HEK293T (cell line): ENCODE measurements around the gene ASAP2.

Experiments used
- CTCF ChIA-PET: fragments of 350-600 bp; formaldehyde crosslinking; extraction: SDS; loops from one replicate; lab custom pipeline; 2021; ENCODE audit warnings: antibody characterized with exemption, inconsistent platforms; lab: Yijun Ruan, JAX
- POLR2A ChIA-PET: fragments of 350-600 bp; formaldehyde crosslinking; extraction: SDS; loops from one replicate; lab custom pipeline; 2020; ENCODE audit warnings: antibody characterized with exemption, inconsistent platforms; lab: Yijun Ruan, JAX
- DNase-seq: peaks from one replicate; pipeline ENCODE4 v3.0.0; 2012; ENCODE audit warnings: mixed read lengths; ENCODE audit errors: extremely low spot score
- ARNT ChIP-seq: fragments of 450-650 bp; IDR thresholded peaks from 2 replicates; pipeline ENCODE4 v1.6.1; 2017; ENCODE audit warnings: mild to moderate bottlenecking
- BHLHE40 ChIP-seq: fragments of 450-650 bp; IDR thresholded peaks from 2 replicates; pipeline ENCODE4 v1.6.1; 2016; ENCODE audit warnings: mild to moderate bottlenecking, moderate library complexity, borderline replicate concordance
- CTBP1 ChIP-seq: fragments of 450-650 bp; IDR thresholded peaks from 2 replicates; pipeline ENCODE4 v1.6.1; 2016; ENCODE audit warnings: borderline replicate concordance
- ELF4 ChIP-seq: fragments of 450-650 bp; IDR thresholded peaks from 2 replicates; pipeline ENCODE4 v1.6.1; 2017; ENCODE audit warnings: antibody characterized with exemption
- FOXA1 ChIP-seq: fragments of 450-650 bp; IDR thresholded peaks from 2 replicates; pipeline ENCODE4 v1.6.1; 2016; ENCODE audit warnings: mild to moderate bottlenecking
- FOXK2 ChIP-seq: fragments of 450-650 bp; IDR thresholded peaks from 2 replicates; pipeline ENCODE4 v1.6.1; 2016; ENCODE audit warnings: mild to moderate bottlenecking
- FOXM1 ChIP-seq: fragments of 450-650 bp; IDR thresholded peaks from 2 replicates; pipeline ENCODE4 v1.6.1; 2017; ENCODE audit warnings: mild to moderate bottlenecking, borderline replicate concordance
- HDGF ChIP-seq: fragments of 450-650 bp; IDR thresholded peaks from 2 replicates; pipeline ENCODE4 v1.6.1; 2017; ENCODE audit warnings: antibody characterized with exemption, borderline replicate concordance
- L3MBTL2 ChIP-seq: fragments of 450-650 bp; conservative IDR thresholded peaks from 2 replicates; pipeline ENCODE4 v1.6.1; 2016; ENCODE audit warnings: mild to moderate bottlenecking
- LEF1 ChIP-seq: fragments of 450-650 bp; IDR thresholded peaks from 2 replicates; pipeline ENCODE4 v1.6.1; 2017; ENCODE audit warnings: mild to moderate bottlenecking, borderline replicate concordance
- NFRKB ChIP-seq: fragments of 450-650 bp; IDR thresholded peaks from 2 replicates; pipeline ENCODE4 v1.6.1; 2016; ENCODE audit warnings: mild to moderate bottlenecking, moderate library complexity
- SP1 ChIP-seq: fragments of 450-650 bp; IDR thresholded peaks from 2 replicates; pipeline ENCODE4 v1.6.1; 2017
- SUZ12 ChIP-seq: fragments of 450-650 bp; IDR thresholded peaks from 2 replicates; pipeline ENCODE4 v1.6.1; 2016; ENCODE audit warnings: mild to moderate bottlenecking
- TARDBP ChIP-seq: fragments of 450-650 bp; IDR thresholded peaks from 2 replicates; pipeline ENCODE4 v1.6.1; 2016
- ZNF384 ChIP-seq: fragments of 450-650 bp; IDR thresholded peaks from 2 replicates; pipeline ENCODE4 v1.6.1; 2016
- TF ChIP-seq, protein P1 (sequence below): fragments of 450-650 bp; IDR thresholded peaks from 2 replicates; pipeline ENCODE4 v1.6.1; 2016

The ASAP2 gene

DNA sequence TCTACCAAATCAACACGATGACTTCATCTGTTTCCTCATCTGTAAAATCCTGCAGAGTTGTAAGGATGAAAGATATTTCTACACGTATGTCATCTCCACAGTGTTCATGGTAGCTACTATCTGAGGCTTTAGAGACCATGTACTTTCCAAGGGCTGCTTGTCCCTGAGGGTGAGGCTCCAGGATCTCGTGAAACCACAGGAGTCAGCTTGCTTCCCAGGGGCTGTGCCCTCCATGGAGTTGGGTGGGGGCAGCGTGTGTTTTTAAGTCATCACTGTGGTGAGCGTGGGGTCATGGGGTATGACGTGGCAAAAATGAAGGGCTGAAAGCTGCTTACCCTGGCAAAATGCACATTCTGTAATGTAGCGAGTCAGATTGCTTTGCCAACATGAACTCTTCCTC is 81.6 kb downstream of the ASAP2 start:
- ChIA-PET POLR2A (no interaction called here), CTCF (interaction anchor here (0.9 kb wide), 1 partner anchor 9 kb away, joined by 3 read pairs; no protein-coding TSS in a partner anchor)
- DNase-seq = no peak
- no peak for TF ChIP-seq HDGF
- no peak for TF ChIP-seq LEF1
- TF ChIP-seq ZNF384 = no peak
- no peak for TF ChIP-seq ARNT
- no peak for TF ChIP-seq NFRKB
- no peak for TF ChIP-seq TARDBP
- TF ChIP-seq L3MBTL2 = no peak
- TF ChIP-seq, protein P1, sequence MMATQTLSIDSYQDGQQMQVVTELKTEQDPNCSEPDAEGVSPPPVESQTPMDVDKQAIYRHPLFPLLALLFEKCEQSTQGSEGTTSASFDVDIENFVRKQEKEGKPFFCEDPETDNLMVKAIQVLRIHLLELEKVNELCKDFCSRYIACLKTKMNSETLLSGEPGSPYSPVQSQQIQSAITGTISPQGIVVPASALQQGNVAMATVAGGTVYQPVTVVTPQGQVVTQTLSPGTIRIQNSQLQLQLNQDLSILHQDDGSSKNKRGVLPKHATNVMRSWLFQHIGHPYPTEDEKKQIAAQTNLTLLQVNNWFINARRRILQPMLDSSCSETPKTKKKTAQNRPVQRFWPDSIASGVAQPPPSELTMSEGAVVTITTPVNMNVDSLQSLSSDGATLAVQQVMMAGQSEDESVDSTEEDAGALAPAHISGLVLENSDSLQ = no peak
- TF ChIP-seq FOXM1 = no peak
- no peak for TF ChIP-seq SUZ12
- no peak for TF ChIP-seq SP1
- TF ChIP-seq ELF4 = no peak
- TF ChIP-seq BHLHE40 = no peak
- no peak for TF ChIP-seq FOXA1
- no peak for TF ChIP-seq FOXK2

DNA sequence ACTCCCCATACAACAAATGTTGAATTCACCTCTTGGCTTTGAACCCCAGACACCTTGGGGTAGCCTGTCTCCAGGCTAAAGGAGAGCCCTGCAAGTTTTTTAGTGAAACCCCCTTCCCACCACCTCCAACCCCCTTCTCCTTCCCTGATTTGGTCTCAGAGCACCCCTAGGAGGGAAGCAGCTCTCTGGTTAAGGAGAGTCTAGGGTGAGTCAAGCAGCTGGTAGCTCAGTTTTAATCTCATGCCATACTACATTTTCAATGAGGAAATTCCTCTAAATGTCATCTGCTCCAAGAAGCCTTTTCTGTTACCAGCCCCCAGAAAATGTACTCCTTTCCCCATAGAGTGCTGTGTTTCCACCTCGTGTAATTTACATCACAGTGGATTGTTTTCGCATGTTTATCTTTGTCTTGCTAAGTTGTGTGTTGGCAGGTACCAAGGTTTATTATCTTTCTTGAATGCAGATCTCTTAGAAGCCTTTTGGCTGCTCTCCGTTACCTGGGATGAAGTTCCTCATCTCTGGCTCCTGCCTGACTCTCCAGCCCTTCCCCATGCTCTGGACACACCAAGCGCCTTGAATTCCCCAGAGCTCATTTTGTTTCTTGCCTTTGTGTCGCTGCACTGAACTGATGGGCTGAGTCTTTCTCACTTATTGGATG is 82.2 kb downstream of the ASAP2 start:
- ChIA-PET POLR2A (no interaction called here), CTCF (interaction anchor here (0.9 kb wide), 1 partner anchor 8 kb away, joined by 3 read pairs; no protein-coding TSS in a partner anchor)
- DNase-seq = no peak
- no peak for TF ChIP-seq HDGF
- TF ChIP-seq FOXA1 = no peak
- no peak for TF ChIP-seq FOXK2
- TF ChIP-seq FOXM1 = no peak
- TF ChIP-seq TARDBP = no peak
- TF ChIP-seq BHLHE40 = no peak
- TF ChIP-seq ARNT = no peak
- TF ChIP-seq NFRKB = no peak
- TF ChIP-seq ZNF384 = no peak
- TF ChIP-seq LEF1 = no peak
- no peak for TF ChIP-seq CTBP1
- no peak for TF ChIP-seq SUZ12
- no peak for TF ChIP-seq ELF4
- TF ChIP-seq, protein P1 = no peak
- no peak for TF ChIP-seq L3MBTL2

- TF ChIP-seq FOXA1 (no peak), LEF1 (no peak), SP1 (no peak), FOXK2 (no peak), ARNT (no peak), BHLHE40 (no peak), L3MBTL2 (no peak), ZNF384 (no peak), HDGF (no peak), ELF4 (no peak), FOXM1 (no peak), TARDBP (no peak), NFRKB (no peak), CTBP1 (no peak), SUZ12 (no peak)
- ChIA-PET POLR2A (no interaction called here), CTCF (no interaction called here)
- no peak for DNase-seq
Measured at GRCh38 chr2:9291331-9291730, 84.7 kb downstream of the ASAP2 start.

DNA sequence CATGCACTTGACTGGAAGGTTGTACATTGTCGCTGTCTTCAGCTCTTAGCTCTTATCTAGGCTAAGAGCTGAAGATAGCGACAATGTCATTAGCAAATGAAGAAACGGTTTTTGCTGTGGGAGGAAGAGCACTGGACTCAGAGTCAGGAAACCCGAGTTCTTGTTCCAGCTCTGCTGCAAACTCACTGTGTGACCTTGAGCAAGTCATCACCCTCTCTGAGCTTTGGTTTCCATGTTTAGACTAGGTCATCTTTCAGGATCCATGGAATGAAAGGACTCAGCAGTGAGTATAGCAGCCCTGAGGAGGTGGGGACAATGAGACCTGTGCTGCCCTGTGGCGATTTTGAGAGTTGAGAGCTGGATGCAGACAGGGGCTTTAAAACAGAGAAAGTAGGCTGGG is 85.3 kb downstream of the ASAP2 start:
- DNase-seq = no peak
- TF ChIP-seq, protein P1 = no peak
- TF ChIP-seq ZNF384 = no peak
- TF ChIP-seq SP1 = no peak
- TF ChIP-seq BHLHE40 = no peak
- TF ChIP-seq NFRKB = no peak
- TF ChIP-seq FOXA1 = no peak
- no peak for TF ChIP-seq FOXM1
- TF ChIP-seq FOXK2 = no peak
- TF ChIP-seq LEF1 = no peak
- no peak for TF ChIP-seq L3MBTL2
- no peak for TF ChIP-seq ARNT
- TF ChIP-seq HDGF = no peak
- TF ChIP-seq ELF4 = no peak
- no peak for TF ChIP-seq SUZ12
- no peak for TF ChIP-seq TARDBP
- TF ChIP-seq CTBP1 = no peak
- ChIA-PET CTCF (no interaction called here), POLR2A (no interaction called here)

DNA sequence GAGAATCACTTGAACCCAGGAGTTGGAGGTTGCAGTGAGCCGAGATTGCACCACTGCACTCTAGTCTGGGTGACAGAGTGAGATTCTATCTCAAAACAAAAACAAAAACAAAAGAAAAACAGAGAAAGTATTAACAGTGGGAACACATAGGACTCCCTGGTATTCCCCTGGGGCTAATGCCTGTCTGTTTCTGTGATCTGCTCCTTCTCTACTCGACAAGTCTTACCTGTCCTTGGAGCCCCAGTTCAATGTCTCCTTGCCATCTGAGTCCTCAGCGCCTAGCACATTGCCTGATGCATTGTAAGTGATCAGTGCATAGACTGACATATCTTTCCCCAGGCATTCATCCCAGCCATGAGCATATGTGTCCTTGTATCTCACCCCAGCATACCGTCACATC is 85.8 kb downstream of the ASAP2 start:
- ChIA-PET POLR2A (no interaction called here), CTCF (no interaction called here)
- DNase-seq = no peak
- TF ChIP-seq BHLHE40 (no peak), TARDBP (no peak), SUZ12 (no peak), NFRKB (no peak)

GRCh38 chr2:9294764-9295163 is 88.2 kb downstream of the ASAP2 start:
- DNase-seq = no peak
- no peak for TF ChIP-seq LEF1
- no peak for TF ChIP-seq TARDBP
- no peak for TF ChIP-seq ARNT
- no peak for TF ChIP-seq FOXA1
- TF ChIP-seq HDGF = no peak
- TF ChIP-seq SUZ12 = no peak
- TF ChIP-seq BHLHE40 = no peak
- TF ChIP-seq ELF4 = no peak
- no peak for TF ChIP-seq ZNF384
- TF ChIP-seq, protein P1 = no peak
- no peak for TF ChIP-seq FOXM1
- no peak for TF ChIP-seq L3MBTL2
- TF ChIP-seq NFRKB = no peak
- ChIA-PET CTCF (no interaction called here), POLR2A (no interaction called here)
